SKM-1 (cell line): Measurements from ENCODE around the gene TOP2B.

Source experiments
- DNase-seq: peaks from one replicate; lab custom pipeline; 2025; ENCODE audit not compliant: unreplicated experiment; lab: John Stamatoyannopoulos, UW

The TOP2B gene

DNA sequence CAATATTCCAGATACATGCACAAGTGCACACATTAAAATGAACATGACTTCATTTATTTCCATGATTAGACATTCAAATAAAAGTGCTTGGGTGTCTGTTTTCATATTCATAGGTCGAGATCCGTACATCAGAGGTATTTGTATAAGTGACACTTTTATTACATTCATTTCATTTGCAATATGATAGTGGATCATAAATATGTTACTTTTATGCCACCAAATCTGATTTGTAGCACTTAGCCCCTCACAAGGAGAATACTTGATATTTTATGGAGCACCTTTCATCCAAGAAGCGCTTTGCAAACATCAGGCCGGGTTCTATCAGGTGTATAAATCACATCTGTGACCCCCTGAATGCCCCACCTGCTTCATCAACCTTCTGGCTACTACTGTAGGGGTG, 100.6 kb downstream of the TOP2B start:
- DNase-seq = no peak

DNA sequence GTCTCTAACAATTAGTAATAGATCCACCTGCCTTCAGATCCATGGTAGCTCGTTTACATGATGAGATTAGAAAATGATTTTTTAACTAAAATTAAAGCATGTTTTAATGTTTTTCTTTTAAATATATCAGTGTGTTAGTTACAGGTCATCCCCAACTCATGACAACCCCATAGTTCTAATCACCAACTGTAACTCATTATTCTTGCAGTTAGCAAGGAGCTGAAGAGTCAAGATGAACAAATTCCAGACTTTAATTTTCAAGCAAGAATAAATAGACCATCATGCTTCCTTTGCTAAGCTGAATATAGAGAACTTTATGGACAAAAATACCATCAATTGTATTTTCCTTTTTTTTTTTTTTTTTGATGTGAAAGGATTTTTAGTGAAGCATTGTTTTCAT, 101.1 kb downstream of the TOP2B start:
- no peak for DNase-seq

DNA sequence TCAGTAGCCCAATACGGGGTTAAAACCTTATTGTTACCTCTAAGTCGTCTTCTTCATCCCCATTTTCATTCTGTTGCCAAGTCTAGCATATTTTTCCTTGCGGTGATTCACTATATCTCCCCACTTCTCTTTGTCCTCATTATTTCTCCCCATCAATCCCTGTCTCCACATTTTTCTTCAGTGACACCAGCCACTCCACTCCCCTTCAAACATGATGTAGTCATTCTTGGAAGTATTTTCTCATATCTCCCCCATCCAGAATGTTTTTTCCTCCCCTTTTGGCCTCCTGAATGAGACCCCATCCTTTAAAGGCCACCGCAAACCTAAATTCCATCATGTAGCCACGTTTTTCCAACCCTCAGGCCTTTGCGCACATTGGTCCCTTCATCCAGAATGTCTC, 105.9 kb downstream of the TOP2B start:
- DNase-seq = no peak

DNA sequence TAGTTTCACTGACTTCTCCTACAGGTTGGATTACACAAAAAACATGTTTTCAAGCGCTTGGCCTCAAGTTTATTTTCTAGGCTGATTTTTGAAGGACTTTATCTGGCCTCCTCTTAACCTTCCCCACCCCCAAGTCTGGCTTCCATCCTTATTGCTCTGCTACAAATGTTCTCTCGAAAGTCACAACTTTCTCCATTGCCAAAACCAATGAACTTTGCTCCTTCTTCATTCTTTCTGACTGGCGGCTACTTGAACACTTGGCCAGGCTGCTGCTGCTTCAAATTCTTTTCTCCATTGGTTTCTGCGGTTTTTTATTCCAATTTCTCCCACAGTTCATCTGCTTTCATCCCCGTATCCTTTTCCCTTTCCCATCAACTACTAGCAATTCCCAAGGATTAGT, 106.6 kb downstream of the TOP2B start:
- DNase-seq = no peak

DNA sequence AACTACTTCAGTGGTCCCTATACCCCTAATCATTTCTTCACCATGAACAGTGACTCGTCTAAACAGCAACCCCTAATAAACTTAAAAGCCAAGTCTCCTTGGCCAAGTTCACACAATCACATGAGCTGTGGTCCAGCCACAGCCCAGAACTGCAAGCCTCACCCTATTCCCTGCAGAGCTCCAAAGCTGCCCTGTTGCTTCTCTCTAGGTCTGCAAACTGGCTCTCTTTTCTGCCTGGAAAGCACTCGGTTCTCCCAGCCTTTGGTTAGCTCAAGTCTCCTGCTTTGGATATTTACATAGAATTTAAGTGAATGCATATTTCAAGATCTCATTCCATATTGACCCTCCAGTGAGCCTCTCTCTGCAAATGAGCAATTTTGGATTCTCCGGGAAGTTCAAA, 107.0 kb downstream of the TOP2B start:
- DNase-seq = no peak

DNA sequence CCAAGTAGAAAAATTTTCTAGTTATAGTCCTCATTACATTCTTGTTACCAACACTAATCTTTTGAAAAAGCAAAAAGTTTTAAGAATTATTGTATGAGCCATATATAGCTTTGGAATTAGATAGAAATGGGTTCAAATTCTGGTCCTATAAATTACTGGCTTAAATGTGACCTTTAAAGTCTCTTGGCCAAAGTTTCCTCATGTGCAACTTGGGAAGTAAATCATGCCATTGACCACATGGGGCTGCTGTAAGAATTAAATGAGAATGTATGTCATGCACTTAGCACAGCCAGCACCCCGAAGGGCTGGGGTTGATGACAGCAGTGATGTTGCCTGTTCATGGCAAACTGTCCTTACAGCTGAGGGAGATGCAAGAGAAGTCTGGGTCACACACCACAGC, 108.3 kb downstream of the TOP2B start:
- no peak for DNase-seq

DNA sequence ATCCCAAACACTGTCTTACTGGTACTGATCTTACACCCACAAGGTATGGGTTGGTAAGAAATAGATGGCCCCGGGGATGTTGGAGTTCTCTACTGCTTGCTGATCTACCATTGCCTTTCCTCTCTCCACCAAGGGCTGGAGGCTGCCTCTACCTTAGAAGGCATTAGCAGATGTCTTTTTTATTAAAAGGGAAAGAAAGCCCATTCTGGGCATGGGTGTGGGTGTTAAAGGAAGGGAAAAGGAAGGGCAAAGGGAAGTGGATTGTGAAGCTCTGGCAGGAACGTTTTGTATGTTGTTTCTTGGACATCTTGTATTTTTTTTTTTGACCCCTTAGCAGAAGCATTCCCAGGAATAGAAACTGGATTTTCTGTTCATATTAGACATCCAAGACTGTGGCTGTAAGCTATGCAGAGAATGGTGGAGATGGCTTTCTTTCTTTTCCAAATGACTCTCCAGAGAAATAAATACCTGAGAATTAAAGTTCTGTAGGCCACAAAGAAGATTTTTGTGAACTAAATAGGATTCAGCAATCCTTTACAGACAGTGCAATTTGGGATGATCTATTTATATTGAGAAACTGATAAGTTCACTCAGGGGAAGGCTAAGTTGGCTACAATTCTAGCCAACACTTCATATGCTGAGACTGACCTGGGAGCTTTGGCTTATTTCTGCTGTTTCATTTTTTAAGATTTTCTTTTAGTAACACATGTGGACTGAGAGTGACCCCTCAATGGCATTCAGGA, 108.8 kb downstream of the TOP2B start:
- no peak for DNase-seq

DNA sequence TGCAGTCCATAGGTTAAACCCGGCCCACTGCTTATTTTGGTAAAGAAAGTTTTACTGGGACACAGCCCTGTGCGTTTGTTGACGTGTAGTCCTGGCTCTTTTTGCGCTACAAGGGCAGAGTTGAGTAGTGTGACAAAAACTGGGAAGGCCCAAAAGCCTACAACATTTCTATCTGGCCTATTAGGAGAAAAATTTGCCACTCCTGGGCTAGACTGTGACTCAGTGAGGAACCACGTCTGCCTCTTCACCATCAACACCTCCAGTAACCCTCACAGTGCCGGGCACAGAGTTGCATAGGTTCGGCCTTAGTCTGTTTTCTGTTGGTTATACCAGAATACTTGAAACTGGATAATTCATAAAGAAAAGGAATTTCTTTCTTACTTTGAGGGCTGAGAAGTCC, 110.3 kb downstream of the TOP2B start:
- DNase-seq = no peak

DNA sequence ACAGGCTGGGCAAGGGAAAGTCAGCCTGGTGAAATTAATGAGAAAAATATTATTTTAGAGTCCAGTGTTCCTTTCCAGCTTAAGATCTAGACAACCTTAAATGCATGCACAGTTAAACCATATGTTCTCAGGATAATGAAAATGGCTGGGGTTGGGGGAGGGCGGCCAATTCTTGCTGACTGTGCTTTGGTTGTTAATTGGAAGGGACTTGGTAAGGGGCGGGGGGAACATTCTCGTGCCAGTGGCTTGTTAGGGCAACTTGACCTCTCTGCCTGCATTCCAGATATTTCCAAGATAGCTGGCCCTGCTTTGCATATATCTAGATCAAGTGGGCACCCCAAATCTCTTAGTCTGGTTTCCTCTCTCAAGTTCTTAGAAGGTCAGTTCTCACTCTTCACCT, 112.5 kb downstream of the TOP2B start:
- no peak for DNase-seq

DNA sequence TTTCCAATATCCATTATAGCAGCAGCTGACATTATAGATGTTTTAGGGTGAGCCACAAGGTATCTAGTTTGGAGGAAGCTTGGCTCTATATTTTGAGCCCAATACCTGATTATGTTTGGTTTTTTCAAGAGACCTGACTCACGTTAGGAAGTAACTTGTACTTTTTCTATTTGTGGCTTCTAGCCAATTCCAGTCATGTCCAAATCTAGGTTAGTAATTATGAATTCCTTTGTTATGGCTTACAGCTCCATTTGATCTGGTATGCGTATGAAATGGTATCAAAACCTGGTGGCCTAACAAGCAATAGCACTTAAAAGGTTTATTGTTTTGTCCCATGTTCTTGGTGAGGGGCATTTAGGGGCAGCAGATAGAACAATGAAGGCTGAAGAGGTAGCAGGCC, 115.9 kb downstream of the TOP2B start:
- DNase-seq = no peak

DNA sequence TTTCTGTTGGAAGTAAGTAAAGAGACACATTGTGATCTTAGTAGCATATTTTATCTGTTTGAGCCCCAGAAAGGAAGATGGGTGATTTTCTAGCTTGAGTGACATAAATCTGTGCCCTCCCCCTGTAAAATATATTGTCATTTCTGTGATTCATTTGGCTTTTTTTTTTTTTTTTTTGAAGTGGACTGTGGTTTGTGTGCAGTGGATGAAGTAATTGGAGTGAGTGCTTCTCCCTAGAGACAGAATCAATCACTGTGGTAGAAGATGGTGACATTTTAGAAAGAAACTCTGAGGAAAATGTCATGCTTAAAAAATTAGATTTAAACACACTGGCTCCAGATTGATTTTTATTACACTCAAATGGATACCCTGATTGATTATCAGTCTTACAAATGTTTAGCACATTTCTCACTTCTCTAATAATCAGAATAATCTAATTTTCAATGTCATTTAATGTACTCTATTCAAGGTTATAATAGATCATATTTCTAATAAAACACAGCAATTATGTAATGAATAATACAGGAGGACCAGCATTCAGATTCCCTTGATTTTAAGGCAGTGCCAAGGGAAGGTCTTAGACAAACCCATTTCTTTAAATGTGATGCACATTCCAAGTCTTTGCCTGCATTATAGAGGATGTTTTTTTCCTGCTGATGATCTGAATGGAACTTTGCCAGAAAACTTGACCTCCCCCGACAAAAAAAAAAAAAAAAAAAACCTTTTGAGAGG, 116.6 kb downstream of the TOP2B start:
- no peak for DNase-seq
